A549 (cell line): ENCODE data around the gene NEAT1. TPM values are rescaled to one million over a fixed set of nuclear protein-coding genes. Genes with fewer than 3 reads are reported as not detected.

Experiments
- ATAC-seq, 2 experiments: fragments of 200-7000 bp in 1 of 2; fragments of >200 bp in 1 of 2; cut with Nextera tagmentation in 1 of 2; cut with Tn5 transposase in 1 of 2; 3 replicates each; pipeline versions ENCODE4 v1.8.0 to v1.9.1; 2018 to 2020; ENCODE audit warnings: mild to moderate bottlenecking in 1 of 2, moderate library complexity in 1 of 2
- CTCF ChIA-PET: fragments of 300-600 bp; sonication (Branson Sonifier 250); formaldehyde crosslinking; extraction: SDS; loops from one replicate; lab custom pipeline; 2021; ENCODE audit warnings: antibody characterized with exemption, inconsistent platforms; lab: Yijun Ruan, JAX
- POLR2A ChIA-PET: fragments of 350-600 bp; formaldehyde crosslinking; extraction: SDS; loops from one replicate; lab custom pipeline; 2021; ENCODE audit warnings: antibody characterized with exemption, inconsistent platforms; lab: Yijun Ruan, JAX
- DNase-seq, 2 experiments: peaks; one replicate each; pipeline versions ENCODE4 v3.0.0 to v3.0.0-alpha.2; 2011 to 2016; ENCODE audit warnings: low read depth in 1 of 2, low spot score in 1 of 2
- FAIRE-seq: peaks from 2 replicates; lab custom pipeline; 2011; peaks lifted over from hg19 to GRCh38; lab: Jason Lieb, UNC
- H3K27ac ChIP-seq, 2 experiments: fragments of >200 bp; sonication (Bioruptor Twin); formaldehyde crosslinking; 3 replicates each; pipeline ENCODE4 v1.5.1; 2016 to 2017
- H3K4me1 ChIP-seq: fragments of >200 bp; sonication (Bioruptor Twin); formaldehyde crosslinking; 3 replicates; pipeline ENCODE4 v1.6.1; 2016
- H3K4me2 ChIP-seq: fragments of >200 bp; sonication (Bioruptor Twin); formaldehyde crosslinking; 3 replicates; pipeline ENCODE4 v1.6.1; 2016
- H3K4me3 ChIP-seq: fragments of >200 bp; sonication (Bioruptor Twin); formaldehyde crosslinking; 3 replicates; pipeline ENCODE4 v1.5.1; 2016
- H3K9me3 ChIP-seq: fragments of >200 bp; sonication (Bioruptor Twin); formaldehyde crosslinking; 3 replicates; pipeline ENCODE4 v1.6.1; 2016
- ATOH8 ChIP-seq: fragments of 250-450 bp; sonication (Bioruptor Pico); IDR thresholded peaks from 2 replicates; pipeline ENCODE4 v1.5.0; 2020; ENCODE audit warnings: low read depth, mild to moderate bottlenecking, moderate library complexity
- BCL3 ChIP-seq: fragments of >200 bp; sonication (Bioruptor Twin); formaldehyde crosslinking; IDR thresholded peaks from 3 replicates; pipeline ENCODE4 v1.6.1; 2016
- CBX8 ChIP-seq: fragments of 200-600 bp; sonication (generic); IDR thresholded peaks from 2 replicates; pipeline ENCODE4 v1.6.1; 2016
- CHD4 ChIP-seq: fragments of 200-600 bp; sonication (generic); IDR thresholded peaks from 2 replicates; pipeline ENCODE4 v1.6.1; 2016; ENCODE audit warnings: antibody characterized with exemption, mild to moderate bottlenecking, borderline replicate concordance
- EHMT2 ChIP-seq: fragments of 200-600 bp; sonication (generic); IDR thresholded peaks from 2 replicates; pipeline ENCODE4 v1.6.1; 2016; ENCODE audit warnings: antibody characterized with exemption, low read depth, mild to moderate bottlenecking, moderate library complexity
- EP300 ChIP-seq, 2 experiments: fragments of >200 bp; sonication (Bioruptor Twin); formaldehyde crosslinking; IDR thresholded peaks; 2 replicates in 1 of 2; 3 replicates in 1 of 2; pipeline ENCODE4 v1.6.1; 2016 to 2017
- ESRRA ChIP-seq: fragments of 150-350 bp; IDR thresholded peaks from 2 replicates; pipeline ENCODE4 v1.6.1; 2014; ENCODE audit warnings: mild to moderate bottlenecking, low read length, borderline replicate concordance
- FOSL2 ChIP-seq, 2 experiments: fragments of 450-650 bp in 1 of 2; fragments of >200 bp in 1 of 2; sonication (Bioruptor Twin) in 1 of 2; formaldehyde crosslinking; IDR thresholded peaks; 2 replicates each; pipeline versions ENCODE4 v1.5.0 to v1.6.1; 2016 to 2020; ENCODE audit warnings: mild to moderate bottlenecking in 1 of 2, moderate library complexity in 1 of 2
- FOXS1 ChIP-seq: fragments of 250-450 bp; sonication (Bioruptor Pico); IDR thresholded peaks from 2 replicates; pipeline ENCODE4 v1.5.0; 2020; ENCODE audit warnings: mild to moderate bottlenecking, moderate library complexity
- HDAC2 ChIP-seq: fragments of 200-600 bp; sonication (generic); IDR thresholded peaks from 2 replicates; pipeline ENCODE4 v1.6.1; 2016
- HOXB13 ChIP-seq: fragments of 250-450 bp; sonication (Bioruptor Pico); IDR thresholded peaks from 2 replicates; pipeline ENCODE4 v1.5.0; 2020; ENCODE audit warnings: low read depth, mild to moderate bottlenecking, moderate library complexity
- HOXB5 ChIP-seq: fragments of 250-450 bp; sonication (Bioruptor Pico); IDR thresholded peaks from 2 replicates; pipeline ENCODE4 v1.5.0; 2020; ENCODE audit warnings: mild to moderate bottlenecking, moderate library complexity
- JUN ChIP-seq, 2 experiments: fragments of >200 bp; sonication (Bioruptor Twin); formaldehyde crosslinking; IDR thresholded peaks; 2 replicates in 1 of 2; 3 replicates in 1 of 2; pipeline ENCODE4 v1.6.1; 2016 to 2017
- KDM1A ChIP-seq: fragments of 200-600 bp; sonication (generic); IDR thresholded peaks from 2 replicates; pipeline ENCODE4 v1.6.1; 2016; ENCODE audit warnings: low read depth, mild to moderate bottlenecking
- MAFK ChIP-seq: fragments of 450-650 bp; IDR thresholded peaks from 2 replicates; pipeline ENCODE4 v1.6.1; 2014; ENCODE audit not compliant: partially characterized antibody
- NFE2L2 ChIP-seq: fragments of 150-350 bp; conservative IDR thresholded peaks from 2 replicates; pipeline ENCODE4 v1.6.1; 2014; ENCODE audit warnings: low read length
- NPAS2 ChIP-seq: fragments of 250-450 bp; sonication (Bioruptor Pico); IDR thresholded peaks from 2 replicates; pipeline ENCODE4 v1.8.0; 2022; ENCODE audit warnings: mild to moderate bottlenecking, moderate library complexity, borderline replicate concordance
- NR3C1 ChIP-seq: fragments of >200 bp; sonication (Bioruptor Twin); formaldehyde crosslinking; IDR thresholded peaks from 3 replicates; pipeline ENCODE4 v1.6.1; 2017
- PHF8 ChIP-seq: fragments of 200-600 bp; sonication (generic); IDR thresholded peaks from 2 replicates; pipeline ENCODE4 v1.6.1; 2016; ENCODE audit warnings: low read depth, mild to moderate bottlenecking, antibody characterized with exemption, moderate library complexity, borderline replicate concordance
- RAD21 ChIP-seq, 2 experiments: fragments of >200 bp in 1 of 2; sonication (Bioruptor Twin) in 1 of 2; formaldehyde crosslinking in 1 of 2; IDR thresholded peaks in 1 of 2; conservative IDR thresholded peaks in 1 of 2; 2 replicates in 1 of 2; 3 replicates in 1 of 2; pipeline ENCODE4 v1.6.1; 2012 to 2018; ENCODE audit warnings: inconsistent platforms in 1 of 2
- RCOR1 ChIP-seq: fragments of 150-350 bp; IDR thresholded peaks from 2 replicates; pipeline ENCODE4 v1.6.1; 2014; ENCODE audit warnings: antibody characterized with exemption, low read length, low read depth
- RNF2 ChIP-seq: fragments of 200-600 bp; sonication (generic); IDR thresholded peaks from 2 replicates; pipeline ENCODE4 v1.6.1; 2016; ENCODE audit warnings: low read depth, mild to moderate bottlenecking, antibody characterized with exemption, moderate library complexity, borderline replicate concordance
- SMC3 ChIP-seq: fragments of >200 bp; sonication (Bioruptor Twin); formaldehyde crosslinking; IDR thresholded peaks from 3 replicates; pipeline ENCODE4 v1.6.1; 2018; ENCODE audit warnings: inconsistent platforms
- SREBF2 ChIP-seq: fragments of 450-650 bp; IDR thresholded peaks from 2 replicates; pipeline ENCODE4 v1.6.1; 2014; ENCODE audit warnings: mild to moderate bottlenecking, moderate library complexity
- TFCP2L1 ChIP-seq: fragments of 250-450 bp; sonication (Bioruptor Pico); IDR thresholded peaks from 2 replicates; pipeline ENCODE4 v1.5.0; 2021; ENCODE audit warnings: mild to moderate bottlenecking
- ZC3H11A ChIP-seq: fragments of 450-650 bp; IDR thresholded peaks from 2 replicates; pipeline ENCODE4 v1.6.1; 2014; ENCODE audit warnings: antibody characterized with exemption, mild to moderate bottlenecking
- ZNF302 ChIP-seq: fragments of 250-450 bp; sonication (Bioruptor Pico); IDR thresholded peaks from 2 replicates; pipeline ENCODE4 v1.9.0; 2021; ENCODE audit warnings: inconsistent platforms, mild to moderate bottlenecking, moderate library complexity
- WGBS: methylation state at CpG from one replicate; pipeline ENCODE4 v1.1.6; 2017; ENCODE audit errors: missing lambda C conversion rate; 5-methylcytosine and 5-hydroxymethylcytosine counted together
- polyA plus RNA-seq, 4 experiments: library from polyadenylated mRNA; depleted of rRNA in 3 of 4; stranded (reverse); fragments of >200 nt; fragmentation: RNase III in 1 of 4; extraction: RNeasy Plus Mini Kit Qiagen cat#74134 plus additional on column Dnase treatment in 1 of 4; gene quantifications; 2 replicates in 3 of 4; 3 replicates in 1 of 4; pipeline ENCODE4 v1.2.3, GENCODE V29; 2011 to 2017

NEAT1 gene
- polyA plus RNA-seq, 2 of the 4 experiments (the other 2 are of a cell fraction): 314 to 1,223 TPM

- CTCF ChIA-PET: interaction anchor here (0.5 to 8.5 kb wide), 4 partner anchors 11 to 131 kb away, joined by 3 to 84 read pairs (median 7); no protein-coding TSS in a partner anchor
- POLR2A ChIA-PET: interaction anchor here (1.6 kb wide), 1 partner anchor 12 kb away, joined by 5 read pairs; no protein-coding TSS in a partner anchor
Observed at GRCh38 chr11:65404638-65405339, 17.8 kb upstream of the NEAT1 start.

GRCh38 chr11:65410936-65411680 lies 11.5 kb upstream of the NEAT1 start:
- no peaks in the 10 kb centered on the region for H3K9me3 ChIP-seq
- no peak for FAIRE-seq
- no peak for DNase-seq
- ChIA-PET POLR2A (interaction anchor here (2.6 kb wide), 1 partner anchor 12 kb away, joined by 6 read pairs; the partner anchor contains the start of gene NEAT1), CTCF (interaction anchor here (0.8 to 17.0 kb wide), 3 partner anchors 9 to 27 kb away, joined by 3 to 208 read pairs (median 5); partner anchors contain the start of genes FRMD8, NEAT1 and SLC25A45)
- no peak overlapping the region for H3K4me3 ChIP-seq
- WGBS: 87% methylated on average over 23 of the region's 29 CpGs
- TF ChIP-seq ESRRA (no peak), TFCP2L1 (no peak), HDAC2 (no peak), CBX8 (no peak), NR3C1 (no peak), JUN (IDR thresholded peaks at IDR 0.05) (no peak), CHD4 (no peak), EP300 (IDR thresholded peaks at IDR 0.05) (no peak), BCL3 (no peak), FOXS1 (CRISPR knock-in tag) (no peak), NFE2L2 (no peak), NPAS2 (CRISPR knock-in tag) (no peak), SMC3 (no peak), MAFK (no peak), RNF2 (no peak), PHF8 (no peak), KDM1A (no peak), RCOR1 (no peak)
- ATAC-seq: peak in 1 of 2 experiments; percentile 3; a peak in 3 of 6 replicates
- peak overlapping the region in 1 of 2 experiments; percentile 23; a peak in 1 of 6 replicates for H3K27ac ChIP-seq
- peaks cover 7% of the 10 kb centered on the region for H3K4me1 ChIP-seq
- no peak overlapping the region for H3K4me2 ChIP-seq

More at GRCh38 chr11:65404638-65405339, 17.8 kb upstream of the NEAT1 start:
- Histone ChIP-seq H3K4me2 (no peak overlapping the region), H3K27ac (no peak overlapping the region), H3K4me1 (0 out of 3 replicates have a peak, but pooled peaks cover 4% of the 10 kb centered on the region), H3K4me3 (no peak overlapping the region), H3K9me3 (no peaks in the 10 kb centered on the region)
- DNase-seq (no peak), ATAC-seq (no peak; a peak in 1 of 6 replicates), FAIRE-seq (no peak)
- TF ChIP-seq SREBF2 (no peak), ZC3H11A (no peak), RAD21 (conservative IDR thresholded peaks at IDR 0.05 in 1 of 2, IDR thresholded peaks at IDR 0.05 in 1 of 2) (no peak), NPAS2 (CRISPR knock-in tag) (no peak), HOXB13 (no peak), RCOR1 (no peak), ATOH8 (CRISPR knock-in tag) (no peak), CBX8 (no peak), FOSL2 (IDR thresholded peaks at IDR 0.05) (no peak), FOSL2 (CRISPR knock-in tag; IDR thresholded peaks at IDR 0.05) (no peak), HOXB5 (CRISPR knock-in tag) (no peak), ZNF302 (CRISPR knock-in tag) (no peak), JUN (IDR thresholded peaks at IDR 0.05) (no peak), EHMT2 (no peak)
- 89% methylated on average over 13 of the region's 24 CpGs for WGBS
